Measurements from ENCODE around the gene ASIC4.

DNA sequence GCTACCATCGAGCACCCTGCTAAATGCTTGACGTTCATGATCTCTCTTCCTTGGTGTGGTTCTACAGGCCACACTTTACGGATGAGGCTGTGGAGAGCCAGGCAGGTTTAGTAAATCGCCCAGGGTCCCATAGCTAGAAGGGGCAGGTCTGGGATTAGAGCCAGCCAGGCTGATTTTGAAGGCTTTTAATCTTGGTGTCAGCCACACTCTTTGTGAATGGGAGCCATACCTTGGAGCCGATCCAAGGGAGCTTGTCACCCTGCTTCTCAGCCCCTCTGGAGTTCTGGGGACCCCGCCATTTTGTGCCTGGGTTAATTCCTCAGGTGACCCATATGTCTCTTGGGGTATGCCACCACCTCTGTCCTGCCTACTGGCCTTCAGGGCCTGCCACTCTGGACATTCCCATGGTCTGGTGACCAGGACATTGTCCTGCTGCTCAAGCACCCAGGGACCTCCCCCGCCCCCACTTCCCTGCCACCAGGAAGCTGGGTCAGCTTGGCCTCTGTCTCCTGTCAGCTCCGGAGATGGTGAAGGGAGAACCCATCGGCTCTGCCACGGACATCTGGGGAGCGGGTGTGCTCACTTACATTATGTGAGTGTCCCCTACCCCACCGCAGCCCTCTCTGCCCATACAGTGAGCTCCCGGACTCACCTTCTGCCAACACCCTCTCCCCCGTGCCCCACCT, 22.9 kb upstream of the ASIC4 start:
- TF ChIP-seq POLR2A (IDR thresholded peaks at IDR 0.05; ENCODE audit: borderline replicate concordance, extremely low read depth, insufficient read depth, insufficient read length) (no peak), RAD21 (IDR thresholded peaks at IDR 0.05; ENCODE audit: low read depth) (no peak), FOSL1 (IDR thresholded peaks at IDR 0.05; ENCODE audit: low read depth) (no peak), EZH2 (IDR thresholded peaks at IDR 0.05) (no peak), CEBPB (IDR thresholded peaks at IDR 0.05; ENCODE audit: low read depth) (no peak), YY1 (IDR thresholded peaks at IDR 0.05; ENCODE audit: extremely low read depth, insufficient replicate concordance, low read depth, low read length) (no peak), TCF7L2 (IDR thresholded peaks at IDR 0.05; ENCODE audit: borderline replicate concordance, extremely low read depth, insufficient read depth, insufficient read length) (no peak)
- TF ChIP-seq, protein P1, sequence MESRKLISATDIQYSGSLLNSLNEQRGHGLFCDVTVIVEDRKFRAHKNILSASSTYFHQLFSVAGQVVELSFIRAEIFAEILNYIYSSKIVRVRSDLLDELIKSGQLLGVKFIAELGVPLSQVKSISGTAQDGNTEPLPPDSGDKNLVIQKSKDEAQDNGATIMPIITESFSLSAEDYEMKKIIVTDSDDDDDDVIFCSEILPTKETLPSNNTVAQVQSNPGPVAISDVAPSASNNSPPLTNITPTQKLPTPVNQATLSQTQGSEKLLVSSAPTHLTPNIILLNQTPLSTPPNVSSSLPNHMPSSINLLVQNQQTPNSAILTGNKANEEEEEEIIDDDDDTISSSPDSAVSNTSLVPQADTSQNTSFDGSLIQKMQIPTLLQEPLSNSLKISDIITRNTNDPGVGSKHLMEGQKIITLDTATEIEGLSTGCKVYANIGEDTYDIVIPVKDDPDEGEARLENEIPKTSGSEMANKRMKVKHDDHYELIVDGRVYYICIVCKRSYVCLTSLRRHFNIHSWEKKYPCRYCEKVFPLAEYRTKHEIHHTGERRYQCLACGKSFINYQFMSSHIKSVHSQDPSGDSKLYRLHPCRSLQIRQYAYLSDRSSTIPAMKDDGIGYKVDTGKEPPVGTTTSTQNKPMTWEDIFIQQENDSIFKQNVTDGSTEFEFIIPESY (IDR thresholded peaks at IDR 0.05; ENCODE audit: extremely low read depth, insufficient replicate concordance, low read length), result no peak
- TF ChIP-seq, protein P2, sequence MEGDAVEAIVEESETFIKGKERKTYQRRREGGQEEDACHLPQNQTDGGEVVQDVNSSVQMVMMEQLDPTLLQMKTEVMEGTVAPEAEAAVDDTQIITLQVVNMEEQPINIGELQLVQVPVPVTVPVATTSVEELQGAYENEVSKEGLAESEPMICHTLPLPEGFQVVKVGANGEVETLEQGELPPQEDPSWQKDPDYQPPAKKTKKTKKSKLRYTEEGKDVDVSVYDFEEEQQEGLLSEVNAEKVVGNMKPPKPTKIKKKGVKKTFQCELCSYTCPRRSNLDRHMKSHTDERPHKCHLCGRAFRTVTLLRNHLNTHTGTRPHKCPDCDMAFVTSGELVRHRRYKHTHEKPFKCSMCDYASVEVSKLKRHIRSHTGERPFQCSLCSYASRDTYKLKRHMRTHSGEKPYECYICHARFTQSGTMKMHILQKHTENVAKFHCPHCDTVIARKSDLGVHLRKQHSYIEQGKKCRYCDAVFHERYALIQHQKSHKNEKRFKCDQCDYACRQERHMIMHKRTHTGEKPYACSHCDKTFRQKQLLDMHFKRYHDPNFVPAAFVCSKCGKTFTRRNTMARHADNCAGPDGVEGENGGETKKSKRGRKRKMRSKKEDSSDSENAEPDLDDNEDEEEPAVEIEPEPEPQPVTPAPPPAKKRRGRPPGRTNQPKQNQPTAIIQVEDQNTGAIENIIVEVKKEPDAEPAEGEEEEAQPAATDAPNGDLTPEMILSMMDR (IDR thresholded peaks at IDR 0.05 in 2 of 3, conservative IDR thresholded peaks at IDR 0.05 in 1 of 3; ENCODE audit: borderline replicate concordance in 1 of 3, insufficient read depth in 1 of 3, low read depth in 2 of 3, low read length in 2 of 3), result no peak
